Lower leg skin (tissue), 3 donors: ENCODE measurements around the gene SCUBE1.

ENCODE experiments used
- POLR2A ChIP-seq, 2 donors: fragments of 450-650 bp; IDR thresholded peaks; one replicate each; pipeline ENCODE4 v1.6.1; 2016 to 2017; ENCODE audit warnings: antibody characterized with exemption in 2 of 2, mild to moderate bottlenecking in 1 of 2, moderate library complexity in 1 of 2
- TF ChIP-seq, protein P1 (sequence below), 3 donors: fragments of 450-650 bp; IDR thresholded peaks; one replicate each; pipeline ENCODE4 v1.5.1; 2016; ENCODE audit warnings: antibody characterized with exemption in 3 of 3, mild to moderate bottlenecking in 3 of 3, moderate library complexity in 2 of 3

DNA sequence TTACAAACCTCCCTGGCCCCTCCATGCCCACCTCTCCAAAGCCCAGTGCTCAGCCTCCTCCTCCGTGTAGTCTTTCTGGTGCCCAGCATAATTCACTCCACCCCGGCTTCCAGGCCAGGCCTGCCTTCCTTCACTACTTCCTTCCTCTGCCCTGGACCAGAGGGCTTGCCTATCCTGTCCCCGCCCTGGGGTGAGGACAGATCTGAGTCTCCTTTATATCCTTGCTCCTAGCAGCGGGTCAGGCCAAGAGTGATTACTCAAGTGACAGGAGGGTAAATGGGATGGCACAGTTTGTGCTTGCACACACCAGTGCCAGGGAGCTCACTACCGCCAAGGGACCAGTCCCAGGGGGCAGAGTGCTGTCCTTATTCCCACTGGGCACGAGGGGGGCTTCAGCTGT, 48.0 kb downstream of the SCUBE1 start:
- TF ChIP-seq, protein P1, sequence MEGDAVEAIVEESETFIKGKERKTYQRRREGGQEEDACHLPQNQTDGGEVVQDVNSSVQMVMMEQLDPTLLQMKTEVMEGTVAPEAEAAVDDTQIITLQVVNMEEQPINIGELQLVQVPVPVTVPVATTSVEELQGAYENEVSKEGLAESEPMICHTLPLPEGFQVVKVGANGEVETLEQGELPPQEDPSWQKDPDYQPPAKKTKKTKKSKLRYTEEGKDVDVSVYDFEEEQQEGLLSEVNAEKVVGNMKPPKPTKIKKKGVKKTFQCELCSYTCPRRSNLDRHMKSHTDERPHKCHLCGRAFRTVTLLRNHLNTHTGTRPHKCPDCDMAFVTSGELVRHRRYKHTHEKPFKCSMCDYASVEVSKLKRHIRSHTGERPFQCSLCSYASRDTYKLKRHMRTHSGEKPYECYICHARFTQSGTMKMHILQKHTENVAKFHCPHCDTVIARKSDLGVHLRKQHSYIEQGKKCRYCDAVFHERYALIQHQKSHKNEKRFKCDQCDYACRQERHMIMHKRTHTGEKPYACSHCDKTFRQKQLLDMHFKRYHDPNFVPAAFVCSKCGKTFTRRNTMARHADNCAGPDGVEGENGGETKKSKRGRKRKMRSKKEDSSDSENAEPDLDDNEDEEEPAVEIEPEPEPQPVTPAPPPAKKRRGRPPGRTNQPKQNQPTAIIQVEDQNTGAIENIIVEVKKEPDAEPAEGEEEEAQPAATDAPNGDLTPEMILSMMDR (IDR thresholded peaks at IDR 0.05) = no peak
- TF ChIP-seq POLR2A (IDR thresholded peaks at IDR 0.05) = no peak
